NCI-H2227 (cell line): Measurements from ENCODE around the gene HSPA6.
"Not testable (repeated sequence)": the region's sequence is repeated elsewhere in the genome, so short reads cannot be mapped to it uniquely, and the experiment has no call there.

Experiments used
- DNase-seq: peaks from one replicate; lab custom pipeline; 2025; ENCODE audit not compliant: unreplicated experiment; lab: John Stamatoyannopoulos, UW

The HSPA6 gene

GRCh38 chr1:161557506-161558450, 33.4 kb downstream of the HSPA6 start:
- DNase-seq, result not testable (repeated sequence)

GRCh38 chr1:161560960-161561715, 36.8 kb downstream of the HSPA6 start:
- DNase-seq, result not testable (repeated sequence)

GRCh38 chr1:161562441-161562840, 38.1 kb downstream of the HSPA6 start:
- DNase-seq, result not testable (repeated sequence)

GRCh38 chr1:161563522-161563921, 39.2 kb downstream of the HSPA6 start:
- DNase-seq, result not testable (repeated sequence)

- DNase-seq, result not testable (repeated sequence)
Observed at GRCh38 chr1:161566602-161566960, 42.2 kb downstream of the HSPA6 start.

- DNase-seq, result not testable (repeated sequence)
Observed at GRCh38 chr1:161571703-161572102, 47.4 kb downstream of the HSPA6 start.
